ENCODE data around the gene SPTBN1.

The SPTBN1 gene

GRCh38 chr2:54712516-54712915 is 256.4 kb downstream of the SPTBN1 start:
- no peak for TF ChIP-seq CTCF (IDR thresholded peaks at IDR 0.05)

- TF ChIP-seq CTCF (IDR thresholded peaks at IDR 0.05), result no peak
These were observed 258.9 kb downstream of the SPTBN1 start for GRCh38 chr2:54714996-54715395.

GRCh38 chr2:54716375-54716774 is 260.2 kb downstream of the SPTBN1 start:
- TF ChIP-seq CTCF (IDR thresholded peaks at IDR 0.05), result no peak

GRCh38 chr2:54720563-54720962 is 264.4 kb downstream of the SPTBN1 start:
- TF ChIP-seq CTCF (IDR thresholded peaks at IDR 0.05), result no peak
